ENCODE results near the gene YBX1. TPM values are rescaled to one million over a fixed set of nuclear protein-coding genes. Genes with fewer than 3 reads are reported as not detected.

YBX1 gene
- total and polyA plus RNA-seq, 2 donors (not counting 1 experiment from before 2014, with no cell fraction given), result 164 to 345 TPM

- H3K27ac Mint-ChIP-seq, result no peak overlapping the region
- Histone ChIP-seq H3K4me2 (replicated peaks; ENCODE audit: low read depth, low read length, poor library complexity, severe bottlenecking) (no peak overlapping the region), H3K9ac (ENCODE audit: low read length) (no peak overlapping the region), H2AFZ (ENCODE audit: insufficient read depth, low read depth, low read length, poor library complexity, severe bottlenecking) (no peak overlapping the region), H3K27ac (ENCODE audit: low read length in 2 of 2) (no peak overlapping the region), H3K9me3 (ENCODE audit: control extremely low read depth in 1 of 3, control insufficient read depth in 2 of 3, insufficient read depth in 1 of 3, low read length in 2 of 3) (no peaks in the 10 kb centered on the region), H3K4me1 (ENCODE audit: control insufficient read depth in 2 of 2, insufficient read depth in 2 of 2, low read length in 2 of 2) (peaks cover 0 to 2% of the 10 kb centered on the region in 2 donors), H3K36me3 (replicated peaks in 1 of 2; ENCODE audit: control extremely low read depth in 1 of 2, control insufficient read depth in 1 of 2, extremely low read depth in 1 of 2, insufficient read depth in 2 of 2, low read length in 1 of 2) (peaks cover 0 to 16% of the 10 kb centered on the region in 2 experiments), H3K79me2 (ENCODE audit: control insufficient read depth, insufficient read depth, low read length) (peaks cover 7% of the 10 kb centered on the region), H3K4me3 (ENCODE audit: control extremely low read depth in 1 of 5, extremely low read depth in 1 of 5, insufficient read depth in 1 of 5, low read depth in 2 of 5, low read length in 4 of 5) (no peak overlapping the region), H4K20me1 (ENCODE audit: control insufficient read depth, insufficient read depth, low read length, poor library complexity, severe bottlenecking) (no peaks in the 10 kb centered on the region), H3K27me3 (replicated peaks in 1 of 4; ENCODE audit: control extremely low read depth in 1 of 4, control insufficient read depth in 3 of 4, insufficient read depth in 4 of 4, low read length in 3 of 4) (no peaks in the 10 kb centered on the region)
- DNase-seq, result no peak
- POLR2A ChIA-PET, result no interaction called here
- H3K4me3 Mint-ChIP-seq, result no peak overlapping the region
- CTCF ChIA-PET, result interaction anchor here (0.6 kb wide), 1 partner anchor 12 kb away, joined by 3 read pairs; no protein-coding TSS in a partner anchor
- H3K9me3 Mint-ChIP-seq (ENCODE audit: insufficient read depth), result no peaks in the 10 kb centered on the region
- WGBS (ENCODE audit: insufficient coverage), result 94% methylated on average over 2 of the region's 3 CpGs
- H3K27me3 Mint-ChIP-seq, result no peaks in the 10 kb centered on the region
- no peak for TF ChIP-seq EZH2 (IDR thresholded peaks at IDR 0.05; ENCODE audit: borderline replicate concordance, insufficient read depth, low read depth, low read length, poor library complexity, severe bottlenecking)
- TF ChIP-seq CTCF (IDR thresholded peaks at IDR 0.05), result no peak
- peaks cover 1% of the 10 kb centered on the region for H3K4me1 Mint-ChIP-seq
- ATAC-seq (ENCODE audit: low read depth), result no peak
- intact Hi-C loops (cut with micrococcal nuclease), result no loop called here
Observed at GRCh38 chr1:42675467-42675866, 6.8 kb upstream of the YBX1 start.

GRCh38 chr1:42676534-42677087 is 5.6 kb upstream of the YBX1 start:
- ChIA-PET CTCF (no interaction called here), POLR2A (no interaction called here)
- ATAC-seq (ENCODE audit: low read depth), result no peak
- Histone ChIP-seq H3K27ac (ENCODE audit: low read length in 2 of 2) (no peak overlapping the region), H3K4me3 (ENCODE audit: control extremely low read depth in 1 of 5, extremely low read depth in 1 of 5, insufficient read depth in 1 of 5, low read depth in 2 of 5, low read length in 4 of 5) (no peak overlapping the region), H3K4me1 (ENCODE audit: control insufficient read depth in 2 of 2, insufficient read depth in 2 of 2, low read length in 2 of 2) (peaks cover 10 to 11% of the 10 kb centered on the region in 2 donors), H3K9me3 (ENCODE audit: control extremely low read depth in 1 of 3, control insufficient read depth in 2 of 3, insufficient read depth in 1 of 3, low read length in 2 of 3) (no peaks in the 10 kb centered on the region), H3K36me3 (replicated peaks in 1 of 2; ENCODE audit: control extremely low read depth in 1 of 2, control insufficient read depth in 1 of 2, extremely low read depth in 1 of 2, insufficient read depth in 2 of 2, low read length in 1 of 2) (peaks cover 0 to 15% of the 10 kb centered on the region in 2 experiments), H4K20me1 (ENCODE audit: control insufficient read depth, insufficient read depth, low read length, poor library complexity, severe bottlenecking) (no peaks in the 10 kb centered on the region), H2AFZ (ENCODE audit: insufficient read depth, low read depth, low read length, poor library complexity, severe bottlenecking) (no peak overlapping the region), H3K79me2 (ENCODE audit: control insufficient read depth, insufficient read depth, low read length) (peaks cover 15% of the 10 kb centered on the region), H3K9ac (ENCODE audit: low read length) (no peak overlapping the region), H3K27me3 (replicated peaks in 1 of 4; ENCODE audit: control extremely low read depth in 1 of 4, control insufficient read depth in 3 of 4, insufficient read depth in 4 of 4, low read length in 3 of 4) (no peaks in the 10 kb centered on the region), H3K4me2 (replicated peaks; ENCODE audit: low read depth, low read length, poor library complexity, severe bottlenecking) (no peak overlapping the region)
- no peaks in the 10 kb centered on the region for H3K27me3 Mint-ChIP-seq
- peaks cover 11% of the 10 kb centered on the region for H3K4me1 Mint-ChIP-seq
- TF ChIP-seq EZH2 (IDR thresholded peaks at IDR 0.05; ENCODE audit: borderline replicate concordance, insufficient read depth, low read depth, low read length, poor library complexity, severe bottlenecking) (no peak), CTCF (IDR thresholded peaks at IDR 0.05) (no peak)
- H3K4me3 Mint-ChIP-seq, result no peak overlapping the region
- DNase-seq, result no peak
- WGBS (ENCODE audit: insufficient coverage), result 100% methylated on average over 1 of the region's 3 CpGs
- no peak overlapping the region for H3K27ac Mint-ChIP-seq
- no peaks in the 10 kb centered on the region for H3K9me3 Mint-ChIP-seq (ENCODE audit: insufficient read depth)
- intact Hi-C loops (cut with micrococcal nuclease), result no loop called here

Data from B cell (primary cell).